Neural progenitor cell (in vitro differentiated cells): ENCODE measurements around the gene SLAMF8. TPM values are rescaled to one million over a fixed set of nuclear protein-coding genes. Genes with fewer than 3 reads are reported as not detected.

Experiments used
- DNase-seq: peaks from one replicate; pipeline ENCODE4 v3.0.0-alpha.2; 2016; ENCODE audit warnings: low spot score
- H2AFZ ChIP-seq: fragments of 200-600 bp; sonication (generic); replicated peaks from 2 replicates; pipeline ENCODE4 v1.6.1; 2016; ENCODE audit warnings: antibody characterized with exemption
- H3F3A ChIP-seq: fragments of 200-600 bp; sonication (generic); 2 replicates; pipeline ENCODE4 v1.6.1; 2016; ENCODE audit warnings: antibody characterized with exemption, low read depth
- H3K27ac ChIP-seq: fragments of 200-600 bp; sonication (generic); 2 replicates; pipeline ENCODE4 v1.5.1; 2016; ENCODE audit warnings: mild to moderate bottlenecking
- H3K27me3 ChIP-seq: fragments of 200-600 bp; sonication (generic); 2 replicates; pipeline ENCODE4 v1.6.1; 2016; ENCODE audit warnings: mild to moderate bottlenecking, moderate library complexity
- H3K36me3 ChIP-seq: fragments of 200-600 bp; sonication (generic); 2 replicates; pipeline ENCODE4 v1.5.1; 2016
- H3K4me1 ChIP-seq: fragments of 200-600 bp; sonication (generic); 2 replicates; pipeline ENCODE4 v1.6.1; 2016; ENCODE audit warnings: mixed run types
- H3K4me2 ChIP-seq: fragments of 200-600 bp; sonication (generic); 2 replicates; pipeline ENCODE4 v1.6.1; 2016
- H3K4me3 ChIP-seq: fragments of 200-600 bp; sonication (generic); 2 replicates; pipeline ENCODE4 v1.5.1; 2016
- H3K79me2 ChIP-seq: fragments of 200-600 bp; sonication (generic); 2 replicates; pipeline ENCODE4 v1.6.1; 2016; ENCODE audit warnings: low read depth
- H3K9ac ChIP-seq: fragments of 200-600 bp; sonication (generic); 2 replicates; pipeline ENCODE4 v1.6.1; 2016
- H3K9me3 ChIP-seq: fragments of 200-600 bp; sonication (generic); 2 replicates; pipeline ENCODE4 v1.5.1; 2016; ENCODE audit warnings: low read depth
- H4K20me1 ChIP-seq: fragments of 200-600 bp; sonication (generic); 2 replicates; pipeline ENCODE4 v1.6.1; 2016; ENCODE audit warnings: low read depth
- H3K27ac Mint-ChIP-seq: 3 replicates; pipeline ENCODE4 v1.8.0; 2021; ENCODE audit warnings: mixed read lengths
- H3K27me3 Mint-ChIP-seq: 2 replicates; pipeline ENCODE4 v1.8.0; 2022; ENCODE audit warnings: low read depth, mild to moderate bottlenecking, inconsistent platforms, moderate library complexity, mixed read lengths; ENCODE audit not compliant: insufficient read depth
- H3K36me3 Mint-ChIP-seq: 3 replicates; pipeline ENCODE4 v1.8.0; 2021; ENCODE audit warnings: mixed read lengths
- H3K4me1 Mint-ChIP-seq: 3 replicates; pipeline ENCODE4 v1.8.0; 2021; ENCODE audit warnings: mixed read lengths
- H3K4me3 Mint-ChIP-seq: 3 replicates; pipeline ENCODE4 v1.8.0; 2021; ENCODE audit warnings: mild to moderate bottlenecking, moderate library complexity, mixed read lengths
- H3K9me3 Mint-ChIP-seq: 3 replicates; pipeline ENCODE4 v1.8.0; 2020; ENCODE audit warnings: mixed read lengths
- CTCF ChIP-seq: fragments of 200-600 bp; sonication (generic); IDR thresholded peaks from 2 replicates; pipeline ENCODE4 v1.5.1; 2017; ENCODE audit warnings: antibody characterized with exemption, mild to moderate bottlenecking
- EZH2 ChIP-seq: fragments of 200-600 bp; sonication (generic); IDR thresholded peaks from 2 replicates; pipeline ENCODE4 v1.6.1; 2017; ENCODE audit warnings: antibody characterized with exemption, mild to moderate bottlenecking, moderate library complexity
- EZH2phosphoT487 ChIP-seq: fragments of 200-600 bp; sonication (generic); IDR thresholded peaks from 2 replicates; pipeline ENCODE4 v1.6.1; 2017; ENCODE audit warnings: antibody characterized with exemption
- total RNA-seq: library from RNA; depleted of rRNA; stranded (reverse); fragments of >200 nt; gene quantifications from 2 replicates; pipeline ENCODE4 v1.2.3, GENCODE V29; 2015; ENCODE audit warnings: low replicate concordance

The SLAMF8 gene
- total RNA-seq, 1 donor from 2014 or later = not detected

- Histone ChIP-seq H3K27ac (no peak overlapping the region), H2AFZ (no peak overlapping the region), H3K27me3 (peaks cover 70% of the 10 kb centered on the region), H3F3A (no peaks in the 10 kb centered on the region), H3K4me3 (peak overlapping the region; percentile 47), H4K20me1 (no peaks in the 10 kb centered on the region), H3K4me1 (peaks cover 10% of the 10 kb centered on the region), H3K36me3 (no peaks in the 10 kb centered on the region), H3K9ac (no peak overlapping the region), H3K4me2 (peak overlapping the region; percentile 87), H3K9me3 (no peaks in the 10 kb centered on the region), H3K79me2 (no peaks in the 10 kb centered on the region)
- no peak for DNase-seq
- Mint-ChIP-seq H3K27ac (no peak overlapping the region), H3K36me3 (no peaks in the 10 kb centered on the region), H3K27me3 (peaks cover 36% of the 10 kb centered on the region), H3K9me3 (peaks cover 3% of the 10 kb centered on the region), H3K4me3 (peak overlapping the region; percentile 87), H3K4me1 (peaks cover 13% of the 10 kb centered on the region)
- no peak for TF ChIP-seq EZH2
- no peak for TF ChIP-seq CTCF
- TF ChIP-seq EZH2phosphoT487 = no peak
These were observed 26.9 kb downstream of the SLAMF8 start for GRCh38 chr1:159853417-159854115.

- H3K27ac ChIP-seq = no peak overlapping the region
- no peaks in the 10 kb centered on the region for H3K79me2 ChIP-seq
- no peaks in the 10 kb centered on the region for H3F3A ChIP-seq
- H4K20me1 ChIP-seq = no peaks in the 10 kb centered on the region
- Mint-ChIP-seq H3K27ac (no peak overlapping the region), H3K27me3 (peaks cover 34% of the 10 kb centered on the region), H3K36me3 (no peaks in the 10 kb centered on the region), H3K4me3 (peak overlapping the region; percentile 87), H3K4me1 (peaks cover 13% of the 10 kb centered on the region), H3K9me3 (peaks cover 3% of the 10 kb centered on the region)
- H3K4me1 ChIP-seq = peaks cover 10% of the 10 kb centered on the region
- peak overlapping the region; percentile 47 for H3K4me3 ChIP-seq
- peak; percentile 73 for DNase-seq
- peak overlapping the region; percentile 87 for H3K4me2 ChIP-seq
- H3K36me3 ChIP-seq = no peaks in the 10 kb centered on the region
- H3K9ac ChIP-seq = no peak overlapping the region
- H3K9me3 ChIP-seq = no peaks in the 10 kb centered on the region
- TF ChIP-seq EZH2 (no peak), CTCF (no peak), EZH2phosphoT487 (no peak)
- no peak overlapping the region for H2AFZ ChIP-seq
- peaks cover 70% of the 10 kb centered on the region for H3K27me3 ChIP-seq
These were observed 27.5 kb downstream of the SLAMF8 start for GRCh38 chr1:159854116-159854692.

GRCh38 chr1:159854693-159855192 lies 28.1 kb downstream of the SLAMF8 start:
- peaks cover 34% of the 10 kb centered on the region for H3K27me3 Mint-ChIP-seq
- peaks cover 3% of the 10 kb centered on the region for H3K9me3 Mint-ChIP-seq
- Histone ChIP-seq H3F3A (no peaks in the 10 kb centered on the region), H3K36me3 (no peaks in the 10 kb centered on the region), H4K20me1 (no peaks in the 10 kb centered on the region), H2AFZ (no peak overlapping the region), H3K4me3 (peak overlapping the region; percentile 47), H3K9ac (no peak overlapping the region), H3K4me1 (peaks cover 10% of the 10 kb centered on the region), H3K27ac (no peak overlapping the region), H3K4me2 (peak overlapping the region; percentile 87), H3K9me3 (no peaks in the 10 kb centered on the region), H3K79me2 (no peaks in the 10 kb centered on the region), H3K27me3 (peaks cover 70% of the 10 kb centered on the region)
- TF ChIP-seq EZH2 (peak; percentile 96), EZH2phosphoT487 (peak; percentile 90), CTCF (no peak)
- H3K36me3 Mint-ChIP-seq = no peaks in the 10 kb centered on the region
- DNase-seq = no peak
- H3K4me1 Mint-ChIP-seq = peaks cover 13% of the 10 kb centered on the region
- no peak overlapping the region for H3K27ac Mint-ChIP-seq
- peak overlapping the region; percentile 67 for H3K4me3 Mint-ChIP-seq
